GM12878 (cell line): ENCODE data around the gene KIZ.

Source experiments
- BCL3 ChIP-seq: IDR thresholded peaks from 2 replicates; pipeline ENCODE4 v1.6.1; 2011; ENCODE audit warnings: borderline replicate concordance, low read depth, mild to moderate bottlenecking, moderate library complexity, low read length; ENCODE audit not compliant: insufficient read depth, poor library complexity, severe bottlenecking
- CTCF ChIP-seq, 3 experiments: IDR thresholded peaks in 2 of 3; conservative IDR thresholded peaks in 1 of 3; 2 replicates each; pipeline ENCODE4 v1.5.1; 2011; ENCODE audit warnings: low read depth in 3 of 3, low read length in 3 of 3, mild to moderate bottlenecking in 3 of 3, control low read depth in 2 of 3, moderate library complexity in 2 of 3, inconsistent platforms in 1 of 3, mixed read lengths in 1 of 3; ENCODE audit not compliant: control insufficient read depth in 2 of 3, insufficient read depth in 1 of 3; ENCODE audit errors: extremely low read depth in 1 of 3
- EP300 ChIP-seq, 2 experiments: fragments of 150-350 bp in 1 of 2; IDR thresholded peaks; 2 replicates each; pipeline ENCODE4 v1.6.1; 2011 to 2012; ENCODE audit warnings: low read depth in 2 of 2, low read length in 2 of 2, borderline replicate concordance in 1 of 2, improper control_type of control experiment in 1 of 2, inconsistent platforms in 1 of 2; ENCODE audit not compliant: control insufficient read depth in 1 of 2
- JUNB ChIP-seq: IDR thresholded peaks from 2 replicates; pipeline ENCODE4 v1.6.1; 2016; ENCODE audit warnings: antibody characterized with exemption, mild to moderate bottlenecking
- JUND ChIP-seq: IDR thresholded peaks from 2 replicates; pipeline ENCODE4 v1.6.1; 2012; ENCODE audit warnings: low read depth, mild to moderate bottlenecking, low read length, improper control_type of control experiment, moderate library complexity
- NBN ChIP-seq: fragments of 450-650 bp; IDR thresholded peaks from 2 replicates; pipeline ENCODE4 v1.6.1; 2016
- SIX5 ChIP-seq: IDR thresholded peaks from 2 replicates; pipeline ENCODE4 v1.6.1; 2011; ENCODE audit warnings: mild to moderate bottlenecking, low read depth, low read length, moderate library complexity; ENCODE audit not compliant: severe bottlenecking
- TARDBP ChIP-seq: IDR thresholded peaks from 2 replicates; pipeline ENCODE4 v1.6.1; 2016; ENCODE audit warnings: borderline replicate concordance
- ZNF274 ChIP-seq: IDR thresholded peaks from one replicate; pipeline ENCODE4 v1.8.0; 2011; ENCODE audit not compliant: insufficient read length, insufficient read depth
- TF ChIP-seq, protein P1 (sequence below): IDR thresholded peaks from 2 replicates; pipeline ENCODE4 v1.6.1; 2012; ENCODE audit warnings: low read depth, low read length, improper control_type of control experiment
- TF ChIP-seq, protein P2 (sequence below): fragments of 450-650 bp; formaldehyde crosslinking; IDR thresholded peaks from 2 replicates; pipeline ENCODE4 v1.5.0; 2022; ENCODE audit warnings: mild to moderate bottlenecking, missing genetic modification characterization

DNA sequence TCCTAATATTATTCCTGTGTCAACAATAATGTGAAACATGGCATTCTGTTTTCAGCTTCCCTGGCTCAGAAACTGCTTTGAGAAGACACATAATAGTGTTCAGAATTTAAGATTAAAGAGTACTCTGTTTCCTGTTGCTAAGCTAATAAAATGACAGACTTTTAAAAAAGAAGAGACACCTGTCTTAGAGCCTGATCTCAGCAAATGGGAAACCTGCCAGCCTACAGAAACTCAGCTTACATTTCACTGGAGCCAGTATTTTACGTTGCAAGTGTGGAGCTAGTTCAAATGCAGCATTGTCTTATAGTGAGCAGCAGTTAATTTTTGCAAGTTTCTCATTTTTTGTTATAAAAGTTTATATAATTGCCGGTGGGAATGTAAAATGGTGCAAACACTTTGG is 28.8 kb downstream of the KIZ start:
- no peak for TF ChIP-seq JUND
- no peak for TF ChIP-seq CTCF (IDR thresholded peaks at IDR 0.05 in 2 of 3, conservative IDR thresholded peaks at IDR 0.05 in 1 of 3; ENCODE audit: control insufficient read depth in 2 of 3, extremely low read depth in 1 of 3, insufficient read depth in 1 of 3, low read depth in 3 of 3, low read length in 3 of 3)
- TF ChIP-seq JUNB, result no peak
- TF ChIP-seq SIX5, result no peak
- no peak for TF ChIP-seq TARDBP
- TF ChIP-seq BCL3, result no peak
- TF ChIP-seq NBN, result no peak
- no peak for TF ChIP-seq EP300 (IDR thresholded peaks at IDR 0.05; ENCODE audit: borderline replicate concordance in 1 of 2, control insufficient read depth in 1 of 2, low read depth in 2 of 2, low read length in 2 of 2)
- TF ChIP-seq, protein P1, sequence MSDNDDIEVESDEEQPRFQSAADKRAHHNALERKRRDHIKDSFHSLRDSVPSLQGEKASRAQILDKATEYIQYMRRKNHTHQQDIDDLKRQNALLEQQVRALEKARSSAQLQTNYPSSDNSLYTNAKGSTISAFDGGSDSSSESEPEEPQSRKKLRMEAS, result no peak
- TF ChIP-seq, protein P2, sequence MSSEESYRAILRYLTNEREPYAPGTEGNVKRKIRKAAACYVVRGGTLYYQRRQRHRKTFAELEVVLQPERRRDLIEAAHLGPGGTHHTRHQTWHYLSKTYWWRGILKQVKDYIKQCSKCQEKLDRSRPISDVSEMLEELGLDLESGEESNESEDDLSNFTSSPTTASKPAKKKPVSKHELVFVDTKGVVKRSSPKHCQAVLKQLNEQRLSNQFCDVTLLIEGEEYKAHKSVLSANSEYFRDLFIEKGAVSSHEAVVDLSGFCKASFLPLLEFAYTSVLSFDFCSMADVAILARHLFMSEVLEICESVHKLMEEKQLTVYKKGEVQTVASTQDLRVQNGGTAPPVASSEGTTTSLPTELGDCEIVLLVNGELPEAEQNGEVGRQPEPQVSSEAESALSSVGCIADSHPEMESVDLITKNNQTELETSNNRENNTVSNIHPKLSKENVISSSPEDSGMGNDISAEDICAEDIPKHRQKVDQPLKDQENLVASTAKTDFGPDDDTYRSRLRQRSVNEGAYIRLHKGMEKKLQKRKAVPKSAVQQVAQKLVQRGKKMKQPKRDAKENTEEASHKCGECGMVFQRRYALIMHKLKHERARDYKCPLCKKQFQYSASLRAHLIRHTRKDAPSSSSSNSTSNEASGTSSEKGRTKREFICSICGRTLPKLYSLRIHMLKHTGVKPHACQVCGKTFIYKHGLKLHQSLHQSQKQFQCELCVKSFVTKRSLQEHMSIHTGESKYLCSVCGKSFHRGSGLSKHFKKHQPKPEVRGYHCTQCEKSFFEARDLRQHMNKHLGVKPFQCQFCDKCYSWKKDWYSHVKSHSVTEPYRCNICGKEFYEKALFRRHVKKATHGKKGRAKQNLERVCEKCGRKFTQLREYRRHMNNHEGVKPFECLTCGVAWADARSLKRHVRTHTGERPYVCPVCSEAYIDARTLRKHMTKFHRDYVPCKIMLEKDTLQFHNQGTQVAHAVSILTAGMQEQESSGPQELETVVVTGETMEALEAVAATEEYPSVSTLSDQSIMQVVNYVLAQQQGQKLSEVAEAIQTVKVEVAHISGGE (CRISPR knock-in tag), result no peak
- TF ChIP-seq ZNF274, result no peak
